Psoas muscle (tissue), 8 donors: Measurements from ENCODE around the gene UMAD1. TPM values are rescaled to one million over a fixed set of nuclear protein-coding genes. Genes with fewer than 3 reads are reported as not detected.
A peak's percentile ranks its signal among the peaks of the same experiment; 100 is the strongest.

Source experiments
- ATAC-seq, 4 donors: fragments of 200-7000 bp; cut with Tn5 transposase; one replicate each; pipeline ENCODE4 v1.9.1; 2020; ENCODE audit warnings: moderate library complexity in 3 of 4, mild to moderate bottlenecking in 2 of 4
- DNase-seq, 2 donors: peaks; one replicate each; pipeline ENCODE4 v3.0.0-alpha.2; 2020
- H3K27ac ChIP-seq: fragments of 200-600 bp; one replicate; pipeline ENCODE4 v1.8.0; 2022
- H3K27me3 ChIP-seq, 3 donors: fragments of 200-600 bp in 1 of 3; one replicate each; pipeline versions ENCODE4 v1.6.1 to v1.8.0; 2013 to 2022; ENCODE audit warnings: low read length in 2 of 3, mild to moderate bottlenecking in 2 of 3, moderate library complexity in 1 of 3; ENCODE audit not compliant: insufficient read depth in 3 of 3
- H3K36me3 ChIP-seq, 2 donors: fragments of 200-600 bp in 1 of 2; one replicate each; pipeline versions ENCODE4 v1.6.1 to v1.8.0; 2013 to 2022; ENCODE audit warnings: low read depth in 1 of 2, mild to moderate bottlenecking in 1 of 2, moderate library complexity in 1 of 2; ENCODE audit not compliant: insufficient read depth in 1 of 2
- H3K4me1 ChIP-seq: fragments of 200-600 bp; one replicate; pipeline ENCODE4 v1.8.0; 2022
- H3K4me3 ChIP-seq: fragments of 200-600 bp; one replicate; pipeline ENCODE4 v1.8.0; 2022; ENCODE audit warnings: mild to moderate bottlenecking
- H3K9me3 ChIP-seq: fragments of 200-600 bp; one replicate; pipeline ENCODE4 v1.8.0; 2022
- WGBS, 3 donors: extraction: QIAGEN DNeasy Blood & Tissue Kit; methylation state at CpG; one replicate each; pipeline versions ENCODE4 v1.1.6 to v1.1.7; 2013; 5-methylcytosine and 5-hydroxymethylcytosine counted together
- intact Hi-C, 2 donors: fragments of 100-400 bp; cut with DNase I; formaldehyde crosslinking; loops; one replicate each; pipeline versions ENCODE4 v1.11.0 to v1.14.2; 2022
- polyA plus RNA-seq, 3 donors: library from polyadenylated mRNA; stranded (reverse); fragments of 200-250 nt; gene quantifications; one replicate each; pipeline ENCODE4 v1.2.3, GENCODE V29; 2013
- total RNA-seq, 4 donors: library from RNA; stranded (reverse); fragmentation: NEBNext Ultra II Directional in 2 of 4; extraction: Animal tissue kit (Norgen Biotek cat#: 25700) in 2 of 4; gene quantifications; one replicate each; pipeline versions ENCODE4 v1.2.1 to v1.2.4, GENCODE V29; 2021 to 2023
- TF ChIP-seq, protein P1 (sequence below): fragments of 200-600 bp; IDR thresholded peaks from one replicate; pipeline ENCODE4 v1.8.0; 2022; ENCODE audit warnings: antibody characterized with exemption
- donor health status: healthy with polysubstance abuse.
- donor health status: DM: no; HTN: no; CAD: no; lungs with moderate emphysema.
- donor health status: Bipolar disorder and iron deficiency.
- donor health status: healthy.
- donor health status: DM: yes; HTN: yes; CAD: no.
- donor health status: DM: no; HTN: no; CAD: no.
- donor health status: DM: no; HTN: no; CAD: no.
- donor health status: DM: yes; HTN: yes; CAD: no.

The UMAD1 gene
- total and polyA plus RNA-seq, 7 donors: 6.2 to 19.1 (median 12.3) TPM

DNA sequence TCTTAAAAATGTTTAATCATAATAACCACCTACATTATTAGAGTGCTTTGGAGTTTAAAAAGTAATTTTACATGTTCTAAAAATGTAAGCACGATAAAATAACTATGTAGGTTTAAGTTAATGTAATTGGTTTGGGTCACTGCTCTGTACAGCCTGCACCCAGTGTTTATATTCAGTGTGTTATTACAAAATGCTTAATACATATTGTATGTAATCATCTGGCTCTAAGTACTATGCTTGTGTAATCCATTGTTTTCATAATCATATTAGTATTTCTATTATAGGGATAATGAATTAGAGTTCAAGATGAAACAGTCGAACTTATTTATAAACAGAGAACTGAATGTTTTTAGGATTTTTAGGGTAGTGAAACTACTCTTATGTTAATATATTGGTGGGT is 64.8 kb downstream of the UMAD1 start:
- DNase-seq: no peak
- ATAC-seq: no peak
- 90 to 98% (median 92%) methylated on average over 2 of the region's 2 CpGs for WGBS, 3 donors
- intact Hi-C loops: no loop called here
- no peak overlapping the region for H3K4me3 ChIP-seq
- no peaks in the 10 kb centered on the region for H3K36me3 ChIP-seq
- H3K4me1 ChIP-seq: peaks cover 36% of the 10 kb centered on the region
- no peak overlapping the region for H3K27ac ChIP-seq
- no peaks in the 10 kb centered on the region for H3K27me3 ChIP-seq
- no peaks in the 10 kb centered on the region for H3K9me3 ChIP-seq
- TF ChIP-seq, protein P1, sequence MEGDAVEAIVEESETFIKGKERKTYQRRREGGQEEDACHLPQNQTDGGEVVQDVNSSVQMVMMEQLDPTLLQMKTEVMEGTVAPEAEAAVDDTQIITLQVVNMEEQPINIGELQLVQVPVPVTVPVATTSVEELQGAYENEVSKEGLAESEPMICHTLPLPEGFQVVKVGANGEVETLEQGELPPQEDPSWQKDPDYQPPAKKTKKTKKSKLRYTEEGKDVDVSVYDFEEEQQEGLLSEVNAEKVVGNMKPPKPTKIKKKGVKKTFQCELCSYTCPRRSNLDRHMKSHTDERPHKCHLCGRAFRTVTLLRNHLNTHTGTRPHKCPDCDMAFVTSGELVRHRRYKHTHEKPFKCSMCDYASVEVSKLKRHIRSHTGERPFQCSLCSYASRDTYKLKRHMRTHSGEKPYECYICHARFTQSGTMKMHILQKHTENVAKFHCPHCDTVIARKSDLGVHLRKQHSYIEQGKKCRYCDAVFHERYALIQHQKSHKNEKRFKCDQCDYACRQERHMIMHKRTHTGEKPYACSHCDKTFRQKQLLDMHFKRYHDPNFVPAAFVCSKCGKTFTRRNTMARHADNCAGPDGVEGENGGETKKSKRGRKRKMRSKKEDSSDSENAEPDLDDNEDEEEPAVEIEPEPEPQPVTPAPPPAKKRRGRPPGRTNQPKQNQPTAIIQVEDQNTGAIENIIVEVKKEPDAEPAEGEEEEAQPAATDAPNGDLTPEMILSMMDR: no peak

DNA sequence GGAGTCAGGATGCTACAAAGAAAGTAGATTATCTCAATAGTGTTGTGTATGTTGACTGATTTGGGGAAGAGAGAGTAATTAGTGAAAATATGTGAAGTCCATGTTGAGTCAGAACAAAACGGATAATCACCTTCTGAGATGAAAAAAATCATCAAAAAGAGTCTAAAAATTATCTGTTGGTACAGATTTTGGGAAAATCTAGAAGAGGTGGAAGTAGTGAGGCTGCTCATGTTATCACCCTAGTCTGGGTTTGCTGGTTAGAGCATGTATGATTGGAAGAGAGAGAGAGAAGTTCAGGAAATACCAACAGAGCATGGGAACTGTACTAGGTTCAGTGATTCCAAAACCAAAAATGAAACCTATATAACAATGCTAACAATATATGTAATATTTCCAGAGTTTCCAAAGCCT is 65.6 kb downstream of the UMAD1 start:
- Histone ChIP-seq H3K9me3 (no peaks in the 10 kb centered on the region), H3K27me3 (no peaks in the 10 kb centered on the region), H3K36me3 (no peaks in the 10 kb centered on the region), H3K4me3 (no peak overlapping the region), H3K4me1 (peaks cover 36% of the 10 kb centered on the region), H3K27ac (no peak overlapping the region)
- intact Hi-C loops: no loop called here
- 90 to 96% (median 90%) methylated on average over 1 of the region's 1 CpG for WGBS, 3 donors
- TF ChIP-seq, protein P1: no peak
- ATAC-seq (no peak), DNase-seq (no peak)

DNA sequence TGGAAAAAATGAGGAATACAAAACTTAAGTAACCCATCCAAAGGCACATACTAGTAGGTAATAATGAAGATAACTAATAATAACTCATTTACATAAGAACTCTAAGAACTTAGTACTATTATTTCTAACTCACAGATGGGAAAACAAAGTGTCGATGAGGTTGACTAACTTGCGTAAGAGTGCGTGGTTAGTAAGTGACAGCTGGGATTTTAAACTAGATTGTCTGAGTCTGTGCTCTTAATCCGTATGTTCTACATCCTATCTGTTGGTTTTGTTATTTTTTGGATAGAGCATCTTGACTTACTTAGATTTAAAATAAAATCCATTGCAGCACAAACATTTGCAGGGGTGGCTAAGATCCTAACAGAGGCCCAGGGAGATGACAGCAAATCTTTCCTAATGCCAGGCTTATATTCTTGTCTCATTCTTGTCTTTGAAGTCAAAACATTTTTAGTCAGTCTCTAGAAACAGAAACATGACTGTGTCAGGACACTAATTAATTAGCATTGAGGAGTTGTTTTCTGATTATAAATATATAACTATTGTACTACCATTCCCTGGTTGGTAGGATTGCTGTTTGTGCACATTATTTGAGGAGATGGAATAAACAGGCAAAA is 66.1 kb downstream of the UMAD1 start:
- no peak overlapping the region for H3K27ac ChIP-seq
- H3K9me3 ChIP-seq: no peaks in the 10 kb centered on the region
- intact Hi-C loops: no loop called here
- H3K4me1 ChIP-seq: peaks cover 36% of the 10 kb centered on the region
- ATAC-seq (peak in 1 of 4 donors; percentile 44), DNase-seq (no peak)
- H3K36me3 ChIP-seq: no peaks in the 10 kb centered on the region
- TF ChIP-seq, protein P1: no peak
- H3K4me3 ChIP-seq: no peak overlapping the region
- H3K27me3 ChIP-seq: no peaks in the 10 kb centered on the region
- 70 to 86% (median 70%) methylated on average over 4 of the region's 4 CpGs for WGBS, 3 donors

DNA sequence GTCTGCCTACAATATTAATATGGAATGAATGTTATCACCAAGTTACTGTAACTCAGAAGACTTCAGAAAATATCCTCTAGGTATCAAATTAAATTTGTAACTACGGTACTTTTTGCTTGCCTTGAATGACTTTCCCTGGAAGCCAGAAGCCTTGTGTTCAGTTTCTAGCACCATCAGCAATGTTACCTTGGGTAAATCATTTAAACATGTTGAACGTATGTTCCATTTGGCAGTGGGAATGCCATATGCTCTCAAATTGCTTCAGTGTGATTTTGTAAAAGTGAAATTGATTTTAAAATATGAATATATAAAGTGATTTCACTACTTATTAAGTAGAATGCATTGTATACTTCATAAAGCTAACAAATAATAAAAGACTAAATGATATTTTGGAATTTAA is 66.7 kb downstream of the UMAD1 start:
- H3K4me1 ChIP-seq: peaks cover 36% of the 10 kb centered on the region
- DNase-seq: no peak
- TF ChIP-seq, protein P1: no peak
- 37 to 56% (median 39%) methylated on average over 2 of the region's 2 CpGs for WGBS, 3 donors
- no peak overlapping the region for H3K4me3 ChIP-seq
- no peak for ATAC-seq
- no peaks in the 10 kb centered on the region for H3K36me3 ChIP-seq
- H3K9me3 ChIP-seq: no peaks in the 10 kb centered on the region
- H3K27ac ChIP-seq: no peak overlapping the region
- H3K27me3 ChIP-seq: no peaks in the 10 kb centered on the region
- intact Hi-C loops: no loop called here

DNA sequence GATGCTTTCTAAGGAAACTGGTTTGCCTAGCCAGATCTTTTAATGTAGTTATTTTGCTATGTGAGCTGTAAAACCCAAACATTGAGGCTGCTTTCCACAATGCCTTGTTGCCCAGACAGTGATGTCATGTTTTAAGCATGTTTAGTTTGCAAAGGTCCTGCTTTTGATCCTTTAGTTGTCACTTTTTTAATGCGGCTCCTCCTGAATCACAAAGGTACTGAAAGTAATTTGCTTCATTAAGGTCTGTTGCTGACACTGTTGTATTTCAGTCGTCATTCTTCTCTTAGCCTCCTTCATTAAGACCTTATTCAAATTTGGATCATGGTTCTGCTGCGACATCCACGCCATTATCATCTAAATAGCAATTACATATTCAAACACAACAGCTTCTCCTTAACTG is 67.3 kb downstream of the UMAD1 start:
- TF ChIP-seq, protein P1: no peak
- H3K27ac ChIP-seq: no peak overlapping the region
- H3K36me3 ChIP-seq: no peaks in the 10 kb centered on the region
- WGBS, 3 donors: 79 to 89% (median 81%) methylated on average over 4 of the region's 4 CpGs
- no peak for ATAC-seq
- no peaks in the 10 kb centered on the region for H3K9me3 ChIP-seq
- intact Hi-C loops: no loop called here
- no peak for DNase-seq
- no peak overlapping the region for H3K4me3 ChIP-seq
- peaks cover 36% of the 10 kb centered on the region for H3K4me1 ChIP-seq
- no peaks in the 10 kb centered on the region for H3K27me3 ChIP-seq
